Femur (tissue), 1 donor: Measurements from ENCODE around the gene DERL2.
"Not testable (repeated sequence)": the region's sequence is repeated elsewhere in the genome, so short reads cannot be mapped to it uniquely, and the experiment has no call there.

Experiments used
- DNase-seq: peaks from one replicate; pipeline ENCODE4 v3.0.0-alpha.2; 2017

DERL2 gene

DNA sequence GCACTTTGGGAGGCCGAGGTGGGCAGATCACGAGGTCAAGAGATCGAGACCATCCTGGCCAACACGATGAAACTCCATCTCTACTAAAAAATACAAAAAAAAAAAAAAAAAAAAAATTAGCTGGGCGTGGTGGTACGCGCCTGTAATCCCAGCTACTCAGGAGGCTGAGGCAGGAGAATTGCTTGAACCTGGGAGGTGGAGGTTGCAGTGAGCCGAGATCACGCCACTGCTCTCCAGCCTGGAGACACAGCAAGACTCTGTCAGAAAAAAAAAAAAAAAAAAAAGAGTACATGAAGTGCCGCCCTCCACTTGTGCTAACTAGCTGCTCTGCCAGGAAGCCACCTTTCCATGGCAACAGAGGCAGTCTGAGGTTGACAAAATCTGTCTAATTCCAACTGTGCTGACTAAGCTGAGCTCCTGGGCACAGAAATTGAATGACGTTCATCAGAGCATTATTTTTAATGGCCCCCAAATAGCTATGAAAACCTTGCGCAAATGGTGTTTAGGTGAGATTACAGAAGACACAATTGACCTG lies 50.1 kb downstream of the DERL2 start:
- DNase-seq, result not testable (repeated sequence)

DNA sequence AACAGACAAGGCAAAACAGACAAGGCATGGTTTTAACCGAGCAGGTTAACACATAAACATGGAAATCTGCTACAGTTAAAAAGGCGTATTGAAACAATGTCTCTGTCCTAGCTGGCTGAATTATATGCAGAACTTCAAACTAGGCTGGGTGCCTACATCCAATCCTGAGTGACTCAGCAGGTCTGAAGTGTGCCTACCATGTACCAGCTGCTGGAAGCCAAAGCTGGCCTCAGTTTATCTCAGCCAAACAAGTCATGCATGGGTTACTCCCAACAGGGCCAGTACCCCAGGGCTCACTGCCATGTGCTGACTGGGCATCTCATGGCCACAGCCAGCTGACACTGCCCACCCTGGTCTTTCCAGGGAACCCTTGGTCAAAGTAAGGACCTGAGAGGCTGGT lies 51.0 kb downstream of the DERL2 start:
- DNase-seq, result no peak

DNA sequence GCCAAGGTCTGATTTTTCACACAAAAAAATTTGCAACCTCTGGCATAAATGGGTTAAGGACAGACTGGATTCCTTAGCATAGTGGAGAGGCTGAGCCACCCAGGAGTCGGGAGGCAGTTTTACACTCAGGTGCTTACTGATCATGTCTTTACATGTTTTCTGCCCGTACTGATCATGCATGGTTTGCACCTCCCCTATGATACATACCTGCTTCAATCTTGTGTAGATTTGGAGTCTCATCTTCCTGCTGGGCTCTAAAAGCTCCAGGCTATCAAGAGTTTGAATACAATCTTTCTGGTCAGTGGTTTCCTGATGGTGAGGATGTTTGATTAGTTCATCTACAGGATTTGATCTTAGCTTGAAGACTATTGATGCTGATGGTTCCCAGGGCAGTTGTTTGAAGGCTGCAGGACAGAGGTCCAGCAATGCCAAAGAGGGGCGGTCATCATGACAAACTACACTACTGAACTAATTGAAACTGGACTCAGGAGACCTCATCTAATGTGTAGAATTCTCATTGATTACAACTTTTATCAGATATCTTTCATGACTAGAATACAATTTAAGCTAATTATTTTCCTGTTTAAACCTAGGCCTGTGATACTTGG lies 53.9 kb downstream of the DERL2 start:
- DNase-seq, result no peak

DNA sequence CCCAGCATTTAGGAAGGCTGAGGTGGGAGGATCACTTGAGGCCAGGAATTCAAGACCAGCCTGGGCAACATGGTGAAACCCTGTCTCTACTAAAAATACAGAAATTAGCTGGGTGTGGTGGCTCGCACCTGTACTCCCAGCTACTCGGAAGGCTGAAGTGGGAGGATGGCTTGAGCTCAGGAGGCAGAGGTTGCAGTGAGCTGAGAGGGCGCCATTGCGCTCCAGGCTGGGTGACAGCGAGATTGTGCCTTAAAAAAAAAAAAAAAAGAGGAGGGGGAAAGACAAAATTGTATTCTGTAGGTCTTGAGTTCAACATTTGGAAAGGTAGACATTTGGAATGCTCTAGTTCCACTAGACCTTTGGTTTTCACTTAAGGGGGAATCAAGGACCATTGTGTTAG lies 54.7 kb downstream of the DERL2 start:
- not testable (repeated sequence) for DNase-seq

DNA sequence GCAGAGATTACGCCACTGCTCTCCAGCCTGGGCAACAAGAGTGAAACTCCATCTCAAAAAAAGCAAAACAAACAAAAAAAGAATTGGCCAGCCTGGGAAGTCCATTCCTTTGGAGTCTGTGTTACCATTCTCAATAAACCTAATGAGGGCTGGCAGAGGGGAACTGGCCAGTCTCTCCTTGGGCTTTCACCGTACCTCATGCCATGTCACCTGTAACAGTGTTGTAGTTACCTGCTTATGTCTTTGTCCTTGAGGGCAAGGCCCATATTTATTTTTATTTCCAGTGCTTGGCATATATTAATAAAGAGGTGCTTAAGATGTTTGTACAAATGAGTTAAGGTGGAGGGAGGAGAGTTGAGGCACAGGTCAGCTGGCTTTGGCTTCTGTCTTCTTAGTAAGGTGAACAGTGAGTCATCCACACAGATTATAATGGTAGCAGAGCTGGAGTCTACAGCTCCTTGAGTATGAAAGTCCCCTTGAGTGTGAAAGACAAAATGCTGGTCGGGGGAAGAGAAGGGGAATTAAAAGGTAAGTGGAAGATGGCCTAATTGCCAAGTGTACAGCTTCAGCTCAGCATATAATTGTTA lies 55.5 kb downstream of the DERL2 start:
- no peak for DNase-seq

DNA sequence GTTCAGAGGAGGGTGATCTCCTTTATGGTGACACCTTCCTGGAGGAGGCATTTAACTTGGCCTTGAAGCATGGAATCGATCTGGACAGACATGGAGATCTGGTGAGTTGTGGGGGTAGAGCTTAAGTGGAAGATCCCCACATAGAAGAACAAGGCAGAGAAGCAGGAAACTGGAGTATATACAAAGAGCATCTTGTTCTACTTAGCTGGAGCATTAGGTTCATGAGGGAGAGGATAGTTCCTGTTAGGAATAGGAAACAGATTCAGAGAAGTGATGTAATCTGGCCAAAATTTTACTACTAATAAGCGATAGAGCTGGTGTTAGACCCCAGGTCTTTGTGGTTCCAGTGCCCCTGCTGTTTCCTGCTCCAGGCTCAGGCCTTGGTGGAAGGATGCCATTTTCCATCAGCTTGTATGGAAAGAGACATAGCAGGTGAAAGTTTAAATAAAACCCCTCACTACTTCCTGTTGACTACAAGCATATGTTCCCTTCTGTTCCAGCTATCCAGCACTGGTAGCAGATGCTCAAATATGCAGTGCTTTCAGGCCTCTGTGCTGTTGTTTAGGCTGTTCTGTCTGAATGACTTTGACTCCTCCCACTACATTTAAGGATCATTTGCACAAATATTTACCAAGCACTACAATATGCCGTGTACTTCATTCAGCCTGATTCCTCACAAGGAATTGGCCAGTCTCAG lies 56.6 kb downstream of the DERL2 start:
- DNase-seq, result no peak

DNA sequence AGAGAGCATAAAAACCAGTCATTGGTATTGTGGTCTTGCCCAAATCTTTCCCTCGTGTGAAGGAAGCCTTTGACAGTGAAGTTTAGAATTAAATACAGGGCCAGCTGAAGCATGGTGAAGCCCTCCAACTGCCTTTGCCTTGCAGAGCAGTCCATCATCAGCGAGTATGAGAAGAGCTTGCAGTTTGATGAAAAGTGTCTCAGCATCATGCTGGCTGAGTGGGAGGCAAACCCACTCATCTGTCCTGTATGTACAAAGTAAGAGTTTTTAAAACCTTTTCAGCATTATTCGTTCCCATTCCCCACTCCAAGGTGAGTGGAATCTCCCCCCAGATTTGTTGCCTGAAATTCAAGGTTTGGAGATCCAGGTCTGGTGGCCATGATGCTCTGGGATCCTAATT lies 60.2 kb downstream of the DERL2 start:
- no peak for DNase-seq

DNA sequence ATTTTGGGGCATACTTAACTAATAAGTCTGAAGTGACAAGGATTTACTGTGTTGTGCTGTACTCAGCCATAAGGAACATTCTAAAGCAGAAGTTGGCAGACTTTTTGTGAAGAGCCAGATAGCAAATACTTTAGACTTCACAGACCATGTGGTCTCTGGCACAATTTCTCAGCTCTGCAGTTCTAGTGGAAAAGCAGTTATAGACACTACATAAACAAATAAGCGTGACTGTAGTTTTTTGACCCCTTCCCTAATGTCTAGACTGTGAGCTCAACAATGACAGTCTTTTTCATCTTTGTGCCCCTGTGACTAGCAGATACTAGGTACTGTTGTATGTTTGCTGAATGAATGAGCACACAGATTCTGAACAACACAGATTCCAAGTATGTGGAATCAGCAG lies 61.1 kb downstream of the DERL2 start:
- DNase-seq, result no peak

DNA sequence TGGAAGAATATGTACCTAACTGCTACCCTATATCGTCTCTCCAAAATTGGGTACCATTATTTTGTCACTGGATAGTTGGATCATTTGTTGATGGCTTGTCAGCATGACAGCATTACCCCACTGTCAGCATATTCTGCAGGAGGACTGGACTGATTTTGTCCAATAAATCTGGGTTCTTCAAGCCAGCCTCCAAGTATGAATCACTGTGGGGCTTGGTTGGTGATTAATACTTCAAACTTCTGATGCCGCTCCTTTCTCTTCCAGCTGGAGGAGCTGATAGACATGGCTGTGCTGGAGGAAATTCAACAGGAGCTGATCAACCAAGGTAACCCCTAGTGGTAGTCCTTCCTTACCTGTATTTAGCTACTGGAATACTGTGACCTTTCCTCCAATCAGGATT lies 63.5 kb downstream of the DERL2 start:
- DNase-seq, result no peak
